Measurements from ENCODE around the gene LILRA5.
"Not testable (repeated sequence)": the region's sequence is repeated elsewhere in the genome, so short reads cannot be mapped to it uniquely, and the experiment has no call there.

The LILRA5 gene

GRCh38 chr19:54299515-54299914, 13.5 kb downstream of the LILRA5 start:
- DNase-seq = no peak

- no peak for DNase-seq
Measured at GRCh38 chr19:54299126-54299498, 13.9 kb downstream of the LILRA5 start.

GRCh38 chr19:54298357-54299125, 14.4 kb downstream of the LILRA5 start:
- DNase-seq = no peak

- DNase-seq = peak; percentile 62
Measured at GRCh38 chr19:54297759-54298305, 15.1 kb downstream of the LILRA5 start.

GRCh38 chr19:54294539-54294938, 18.4 kb downstream of the LILRA5 start:
- no peak for DNase-seq

GRCh38 chr19:54289160-54289559, 23.8 kb downstream of the LILRA5 start:
- not testable (repeated sequence) for DNase-seq

- DNase-seq = no peak
Measured at GRCh38 chr19:54287456-54287855, 25.5 kb downstream of the LILRA5 start.

- DNase-seq = peak; percentile 30
Measured at GRCh38 chr19:54286283-54286682, 26.7 kb downstream of the LILRA5 start.

- DNase-seq = peak; percentile 72
Measured at GRCh38 chr19:54285427-54286056, 27.4 kb downstream of the LILRA5 start.

GRCh38 chr19:54282686-54283470, 30.1 kb downstream of the LILRA5 start:
- DNase-seq = no peak

- DNase-seq = not testable (repeated sequence)
Measured at GRCh38 chr19:54281729-54282075, 31.3 kb downstream of the LILRA5 start.

GRCh38 chr19:54281007-54281728, 31.8 kb downstream of the LILRA5 start, which contains the start of gene LILRB2:
Gene LILRB2 (minus strand): TSS chr19:54281110. CDS start chr19:54280496, 614 bp downstream.
- DNase-seq = no peak

GRCh38 chr19:54280441-54280840, 32.5 kb downstream of the LILRA5 start:
- DNase-seq = not testable (repeated sequence)

- DNase-seq = not testable (repeated sequence)
Measured at GRCh38 chr19:54280025-54280424, 32.9 kb downstream of the LILRA5 start.

GRCh38 chr19:54279406-54279962, 33.5 kb downstream of the LILRA5 start:
- no peak for DNase-seq

- DNase-seq = not testable (repeated sequence)
Measured at GRCh38 chr19:54278571-54279195, 34.3 kb downstream of the LILRA5 start.

GRCh38 chr19:54278056-54278455, 34.9 kb downstream of the LILRA5 start:
- DNase-seq = not testable (repeated sequence)

GRCh38 chr19:54277111-54277615, 35.8 kb downstream of the LILRA5 start:
- not testable (repeated sequence) for DNase-seq

GRCh38 chr19:54275951-54276350, 37.0 kb downstream of the LILRA5 start:
- DNase-seq = no peak

- not testable (repeated sequence) for DNase-seq
Measured at GRCh38 chr19:54274516-54274915, 38.5 kb downstream of the LILRA5 start.

GRCh38 chr19:54273821-54274220, 39.1 kb downstream of the LILRA5 start:
- no peak for DNase-seq

Data from RPMI8226 (cell line).